ENCODE results near the gene SOSTDC1.

DNA sequence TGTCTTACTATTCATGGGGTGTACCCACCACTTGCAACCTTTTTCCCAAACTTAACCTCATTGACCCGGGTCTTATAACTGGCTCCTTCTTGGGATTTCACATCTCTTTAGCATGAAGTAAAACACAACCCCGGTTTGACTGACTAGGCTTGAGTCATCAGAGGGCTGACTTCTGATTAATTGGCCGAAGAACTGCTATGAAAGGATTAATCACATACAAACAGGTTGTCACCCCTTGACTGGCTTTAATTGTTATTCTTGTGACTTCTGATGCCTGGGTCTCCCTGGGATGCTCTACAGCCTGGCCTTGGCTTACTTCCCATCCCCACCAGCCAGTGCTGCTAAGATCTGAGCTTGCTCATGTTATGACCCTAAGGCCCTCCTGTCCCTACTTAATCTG, 35.4 kb downstream of the SOSTDC1 start:
- TF ChIP-seq EZH2 (IDR thresholded peaks at IDR 0.05; ENCODE audit: borderline replicate concordance, low read length), result no peak
- TF ChIP-seq, protein P1, sequence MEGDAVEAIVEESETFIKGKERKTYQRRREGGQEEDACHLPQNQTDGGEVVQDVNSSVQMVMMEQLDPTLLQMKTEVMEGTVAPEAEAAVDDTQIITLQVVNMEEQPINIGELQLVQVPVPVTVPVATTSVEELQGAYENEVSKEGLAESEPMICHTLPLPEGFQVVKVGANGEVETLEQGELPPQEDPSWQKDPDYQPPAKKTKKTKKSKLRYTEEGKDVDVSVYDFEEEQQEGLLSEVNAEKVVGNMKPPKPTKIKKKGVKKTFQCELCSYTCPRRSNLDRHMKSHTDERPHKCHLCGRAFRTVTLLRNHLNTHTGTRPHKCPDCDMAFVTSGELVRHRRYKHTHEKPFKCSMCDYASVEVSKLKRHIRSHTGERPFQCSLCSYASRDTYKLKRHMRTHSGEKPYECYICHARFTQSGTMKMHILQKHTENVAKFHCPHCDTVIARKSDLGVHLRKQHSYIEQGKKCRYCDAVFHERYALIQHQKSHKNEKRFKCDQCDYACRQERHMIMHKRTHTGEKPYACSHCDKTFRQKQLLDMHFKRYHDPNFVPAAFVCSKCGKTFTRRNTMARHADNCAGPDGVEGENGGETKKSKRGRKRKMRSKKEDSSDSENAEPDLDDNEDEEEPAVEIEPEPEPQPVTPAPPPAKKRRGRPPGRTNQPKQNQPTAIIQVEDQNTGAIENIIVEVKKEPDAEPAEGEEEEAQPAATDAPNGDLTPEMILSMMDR (conservative IDR thresholded peaks at IDR 0.05 in 1 of 2, IDR thresholded peaks at IDR 0.05 in 1 of 2; ENCODE audit: extremely low read depth in 1 of 2, insufficient read depth in 1 of 2, low read depth in 1 of 2, low read length in 2 of 2), result no peak

Data from mammary epithelial cell (primary cell).